Urothelium cell line (cell line): Measurements from ENCODE around the gene ATG2A.

ENCODE experiments used
- DNase-seq: peaks from one replicate; pipeline ENCODE4 v3.0.0; 2011; ENCODE audit warnings: low spot score, mixed read lengths
- FAIRE-seq: peaks from 2 replicates; lab custom pipeline; 2011; peaks lifted over from hg19 to GRCh38; lab: Jason Lieb, UNC

ATG2A gene

GRCh38 chr11:64872790-64873488 lies 44.1 kb downstream of the ATG2A start:
- DNase-seq (no peak), FAIRE-seq (no peak)

- FAIRE-seq (no peak), DNase-seq (no peak)
Observed at GRCh38 chr11:64871492-64871891, 45.5 kb downstream of the ATG2A start.

- DNase-seq (no peak), FAIRE-seq (no peak)
Observed at GRCh38 chr11:64870893-64871466, 46.0 kb downstream of the ATG2A start.

GRCh38 chr11:64870176-64870892 lies 46.7 kb downstream of the ATG2A start:
- FAIRE-seq (no peak), DNase-seq (no peak)

- FAIRE-seq (no peak), DNase-seq (no peak)
Observed at GRCh38 chr11:64869571-64870175, 47.3 kb downstream of the ATG2A start.

- FAIRE-seq, result peak; percentile 53
- peak; percentile 87 for DNase-seq
Observed at GRCh38 chr11:64868904-64869570, 48.0 kb downstream of the ATG2A start.

GRCh38 chr11:64867748-64868462 lies 49.1 kb downstream of the ATG2A start:
- FAIRE-seq (no peak), DNase-seq (no peak)

GRCh38 chr11:64866173-64866491 lies 50.9 kb downstream of the ATG2A start:
- DNase-seq, result no peak
- FAIRE-seq, result no peak

- no peak for FAIRE-seq
- no peak for DNase-seq
Observed at GRCh38 chr11:64865286-64866172, 51.5 kb downstream of the ATG2A start.

GRCh38 chr11:64864473-64865285 lies 52.3 kb downstream of the ATG2A start:
- FAIRE-seq, result no peak
- DNase-seq, result no peak

- DNase-seq (no peak), FAIRE-seq (no peak)
Observed at GRCh38 chr11:64864135-64864472, 52.9 kb downstream of the ATG2A start.

GRCh38 chr11:64863391-64864060 lies 53.5 kb downstream of the ATG2A start:
- DNase-seq, result no peak
- FAIRE-seq, result no peak

GRCh38 chr11:64862987-64863390 lies 54.0 kb downstream of the ATG2A start:
- DNase-seq (no peak), FAIRE-seq (no peak)

- DNase-seq (no peak), FAIRE-seq (no peak)
Observed at GRCh38 chr11:64861227-64861975, 55.6 kb downstream of the ATG2A start.

GRCh38 chr11:64859542-64860414 lies 57.2 kb downstream of the ATG2A start:
- no peak for DNase-seq
- FAIRE-seq, result no peak

GRCh38 chr11:64858467-64859263 lies 58.3 kb downstream of the ATG2A start:
- FAIRE-seq, result no peak

More at GRCh38 chr11:64858467-64859263, 58.3 kb downstream of the ATG2A start:
- no peak for DNase-seq
